Sigmoid colon (tissue), 7 donors: ENCODE results near the gene PLAAT5. TPM values are rescaled to one million over a fixed set of nuclear protein-coding genes. Genes with fewer than 3 reads are reported as not detected.

Source experiments
- DNase-seq: peaks from one replicate; pipeline ENCODE4 v3.0.0-alpha.2; 2019
- H3K27ac ChIP-seq, 4 donors: fragments of 200-600 bp; sonication (generic); one replicate each; pipeline ENCODE4 v1.5.1; 2016 to 2019; ENCODE audit warnings: mild to moderate bottlenecking in 1 of 4
- H3K27me3 ChIP-seq, 3 donors: fragments of 200-600 bp; sonication (generic); one replicate each; pipeline ENCODE4 v1.5.1; 2019; ENCODE audit warnings: mild to moderate bottlenecking in 1 of 3
- H3K36me3 ChIP-seq, 4 donors: fragments of 200-600 bp; sonication (generic); one replicate each; pipeline ENCODE4 v1.5.1; 2016 to 2019
- H3K4me1 ChIP-seq, 4 donors: fragments of 200-600 bp; sonication (generic); one replicate each; pipeline ENCODE4 v1.5.1; 2017 to 2019
- H3K4me3 ChIP-seq, 4 donors: fragments of 200-600 bp; sonication (generic); one replicate each; pipeline ENCODE4 v1.5.1; 2017 to 2019; ENCODE audit warnings: mild to moderate bottlenecking in 2 of 4, moderate library complexity in 1 of 4
- H3K9me3 ChIP-seq, 4 donors: fragments of 200-600 bp in 3 of 4; sonication (generic) in 3 of 4; one replicate each; pipeline versions ENCODE4 v1.5.1 to v1.6.1; 2013 to 2019
- CTCF ChIP-seq, 4 experiments: fragments of 450-650 bp in 3 of 4; fragments of 200-600 bp in 1 of 4; IDR thresholded peaks; one replicate each; pipeline ENCODE4 v1.5.1; 2016 to 2019; ENCODE audit warnings: antibody characterized with exemption in 4 of 4, mild to moderate bottlenecking in 3 of 4, moderate library complexity in 2 of 4
- EP300 ChIP-seq, 4 donors: sonication (generic); formaldehyde crosslinking; IDR thresholded peaks; one replicate each; pipeline ENCODE4 v1.6.1; 2017; ENCODE audit warnings: antibody characterized with exemption in 4 of 4
- POLR2A ChIP-seq, 2 donors: fragments of 450-650 bp; IDR thresholded peaks; one replicate each; pipeline ENCODE4 v1.6.1; 2016; ENCODE audit warnings: antibody characterized with exemption in 2 of 2, mild to moderate bottlenecking in 2 of 2, moderate library complexity in 2 of 2
- POLR2AphosphoS5 ChIP-seq, 4 donors: sonication (generic); formaldehyde crosslinking; IDR thresholded peaks; one replicate each; pipeline ENCODE4 v1.6.1; 2017; ENCODE audit warnings: antibody characterized with exemption in 4 of 4
- WGBS, 2 donors: extraction: QIAGEN DNeasy Blood & Tissue Kit; methylation state at CpG; one replicate each; pipeline ENCODE4 v1.1.7; 2013; 5-methylcytosine and 5-hydroxymethylcytosine counted together
- intact Hi-C: fragments of 100-400 bp; cut with DNase I; formaldehyde crosslinking; loops from one replicate; pipeline ENCODE4 v1.15.1; 2023
- polyA plus RNA-seq, 3 donors: library from polyadenylated mRNA; stranded (reverse); fragments of 200-250 nt; gene quantifications; one replicate each; pipeline ENCODE4 v1.2.3, GENCODE V29; 2013
- total RNA-seq, 4 donors: library from RNA; depleted of rRNA; stranded (reverse); fragments of >200 nt; gene quantifications; one replicate each; pipeline ENCODE4 v1.1.0, GENCODE V29; 2016
- donor health status: healthy with polysubstance abuse.
- donor health status: Bipolar disorder and iron deficiency.
- donor health status: healthy.

The PLAAT5 gene
- total and polyA plus RNA-seq, 7 donors: 1.2 to 8.4 (median 2.3) TPM; not detected in 1

- WGBS, 2 donors: 91 to 92% methylated on average over 3 of the region's 3 CpGs
- no peaks in the 10 kb centered on the region for H3K36me3 ChIP-seq
- TF ChIP-seq CTCF (IDR thresholded peaks at IDR 0.05) (no peak), POLR2AphosphoS5 (IDR thresholded peaks at IDR 0.05) (no peak), EP300 (IDR thresholded peaks at IDR 0.05) (no peak), POLR2A (IDR thresholded peaks at IDR 0.05) (no peak)
- H3K27me3 ChIP-seq: no peaks in the 10 kb centered on the region
- peaks cover 0 to 9% (median 7%) of the 10 kb centered on the region in 4 donors for H3K4me1 ChIP-seq
- H3K27ac ChIP-seq: no peak overlapping the region
- intact Hi-C loops: no loop called here
- H3K4me3 ChIP-seq: no peak overlapping the region
- DNase-seq: no peak
- H3K9me3 ChIP-seq: no peaks in the 10 kb centered on the region
Observed at GRCh38 chr11:63508009-63508408, 17.0 kb upstream of the PLAAT5 start.

GRCh38 chr11:63507511-63507910, 16.5 kb upstream of the PLAAT5 start:
- WGBS, 2 donors: 81 to 99% methylated on average over 2 of the region's 2 CpGs
- Histone ChIP-seq H3K27me3 (no peaks in the 10 kb centered on the region), H3K27ac (no peak overlapping the region), H3K4me3 (no peak overlapping the region), H3K36me3 (no peaks in the 10 kb centered on the region), H3K4me1 (peaks cover 0 to 9% (median 7%) of the 10 kb centered on the region in 4 donors), H3K9me3 (no peaks in the 10 kb centered on the region)
- TF ChIP-seq POLR2AphosphoS5 (IDR thresholded peaks at IDR 0.05): no peak
- TF ChIP-seq CTCF (IDR thresholded peaks at IDR 0.05): no peak
- TF ChIP-seq EP300 (IDR thresholded peaks at IDR 0.05): no peak
- no peak for DNase-seq
- intact Hi-C loops: no loop called here

GRCh38 chr11:63506876-63507275, 15.9 kb upstream of the PLAAT5 start:
- H3K36me3 ChIP-seq: no peaks in the 10 kb centered on the region
- no peaks in the 10 kb centered on the region for H3K9me3 ChIP-seq
- WGBS, 2 donors: 93 to 98% methylated on average over 2 of the region's 2 CpGs
- H3K4me1 ChIP-seq: peaks cover 0 to 9% (median 7%) of the 10 kb centered on the region in 4 donors
- intact Hi-C loops: no loop called here
- no peak overlapping the region for H3K4me3 ChIP-seq
- H3K27me3 ChIP-seq: no peaks in the 10 kb centered on the region
- no peak for DNase-seq
- no peak overlapping the region for H3K27ac ChIP-seq
- TF ChIP-seq POLR2AphosphoS5 (IDR thresholded peaks at IDR 0.05) (no peak), CTCF (IDR thresholded peaks at IDR 0.05) (no peak), POLR2A (IDR thresholded peaks at IDR 0.05) (no peak), EP300 (IDR thresholded peaks at IDR 0.05) (no peak)

- 53 to 81% methylated on average over 15 of the region's 15 CpGs for WGBS, 2 donors
- Histone ChIP-seq H3K4me3 (no peak within 1 kb of the TSS), H3K36me3 (no peaks in the 10 kb centered on the region), H3K9me3 (no peaks in the 10 kb centered on the region), H3K27ac (no peak within 1 kb of the TSS), H3K4me1 (peaks cover 0 to 9% (median 7%) of the 10 kb centered on the region in 4 donors), H3K27me3 (no peaks in the 10 kb centered on the region)
- intact Hi-C loops: no loop called here
- DNase-seq: no peak
- no peak for TF ChIP-seq POLR2A (IDR thresholded peaks at IDR 0.05)
- TF ChIP-seq POLR2AphosphoS5 (IDR thresholded peaks at IDR 0.05): no peak
- no peak for TF ChIP-seq EP300 (IDR thresholded peaks at IDR 0.05)
- TF ChIP-seq CTCF (IDR thresholded peaks at IDR 0.05): no peak
Observed at GRCh38 chr11:63505857-63506528, 15.0 kb upstream of the PLAAT5 start, which contains the start of gene LGALS12. Gene LGALS12 (plus strand): TSS chr11:63506084. CDS start chr11:63506459, 375 bp downstream.
